GM21529 (cell line): ENCODE results near the gene TMIE.

Experiments
- ATAC-seq: cut with Tn5 transposase; IDR thresholded peaks from one replicate; pipeline ENCODE4 v1.9.1; 2021; ENCODE audit not compliant: unreplicated experiment

The TMIE gene

GRCh38 chr3:46668591-46668990 lies 32.6 kb upstream of the TMIE start:
- ATAC-seq, result no peak

DNA sequence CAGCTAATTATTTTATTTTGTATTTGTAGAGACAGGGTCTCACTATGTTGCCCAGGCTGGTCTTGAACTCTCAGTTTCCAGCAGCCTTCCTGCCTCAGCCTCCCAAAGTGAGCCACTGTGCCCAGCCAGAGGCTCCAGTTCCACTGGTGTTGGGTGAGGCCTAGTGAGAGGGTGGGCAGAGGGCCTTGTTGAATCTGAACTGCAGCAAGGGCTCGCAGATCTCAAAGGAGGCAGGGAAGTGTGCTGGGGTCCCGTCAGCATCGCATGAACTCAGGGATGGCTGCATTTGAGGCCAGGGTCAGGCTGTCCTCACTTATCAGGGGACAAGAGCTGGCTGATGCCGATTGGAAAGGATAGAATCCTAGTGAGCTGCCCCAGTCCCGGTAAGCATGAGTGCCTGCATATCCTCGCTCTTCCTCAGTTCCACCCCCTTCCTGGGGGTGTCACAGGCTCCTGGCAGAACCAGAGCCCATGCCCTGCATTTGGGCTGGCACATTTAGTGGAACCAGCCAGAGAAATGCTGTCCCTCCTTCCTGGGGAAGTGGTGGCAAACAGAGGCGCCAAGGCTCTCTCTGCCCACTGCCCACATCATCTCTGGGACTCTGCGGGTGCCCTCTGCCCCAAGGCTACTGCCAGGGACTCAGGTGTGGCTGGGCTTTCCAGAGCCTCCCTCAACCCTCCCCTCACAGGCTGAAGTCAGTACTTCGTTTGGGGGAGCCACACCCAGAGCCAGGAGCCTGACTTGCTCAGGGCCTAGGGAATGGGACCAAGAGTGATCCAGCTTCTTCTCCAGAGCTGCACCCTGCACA lies 31.8 kb upstream of the TMIE start:
- ATAC-seq, result no peak

GRCh38 chr3:46670000-46670890 lies 30.9 kb upstream of the TMIE start:
- no peak for ATAC-seq

- no peak for ATAC-seq
Measured at GRCh38 chr3:46670891-46671427, 30.2 kb upstream of the TMIE start.

DNA sequence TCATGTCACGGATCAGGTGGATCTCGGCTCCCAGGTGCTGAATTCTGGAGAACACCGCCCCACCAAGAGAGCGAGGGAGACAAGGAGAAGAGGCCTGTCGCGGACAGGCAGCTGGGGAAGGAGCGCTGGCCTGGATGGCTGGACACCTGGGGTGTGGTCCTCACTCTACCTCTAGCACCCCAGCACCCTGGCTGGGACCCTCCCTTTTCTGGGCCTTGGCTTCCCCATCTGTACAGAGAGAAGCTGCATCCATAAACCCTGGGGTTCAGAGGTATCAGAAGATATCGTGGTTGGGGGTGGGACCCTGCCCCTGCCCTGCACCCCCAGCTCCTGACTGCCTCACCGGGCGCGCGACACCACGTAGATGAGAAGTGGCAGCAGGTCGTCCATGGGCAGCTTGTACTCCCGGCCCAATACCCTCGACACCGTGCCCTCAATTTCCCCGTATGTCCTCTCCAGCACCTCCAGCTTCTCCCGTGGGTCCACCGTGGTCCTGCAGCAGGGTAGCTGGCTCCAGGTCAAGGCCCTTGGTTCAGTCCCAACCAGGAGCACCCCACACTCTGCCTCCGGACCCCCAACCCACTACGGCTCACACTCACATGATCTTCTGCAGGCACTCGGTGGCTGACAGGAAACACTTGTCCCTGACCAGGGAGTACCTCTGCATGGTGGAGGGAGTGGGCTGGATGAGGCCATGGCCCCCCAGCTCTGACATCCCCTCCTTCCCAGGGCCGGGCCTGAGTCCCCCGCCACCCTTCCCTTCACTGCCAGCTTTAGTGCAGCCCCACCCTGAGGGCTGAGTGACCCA lies 29.4 kb upstream of the TMIE start:
- no peak for ATAC-seq

GRCh38 chr3:46672349-46672695 lies 28.9 kb upstream of the TMIE start:
- no peak for ATAC-seq

DNA sequence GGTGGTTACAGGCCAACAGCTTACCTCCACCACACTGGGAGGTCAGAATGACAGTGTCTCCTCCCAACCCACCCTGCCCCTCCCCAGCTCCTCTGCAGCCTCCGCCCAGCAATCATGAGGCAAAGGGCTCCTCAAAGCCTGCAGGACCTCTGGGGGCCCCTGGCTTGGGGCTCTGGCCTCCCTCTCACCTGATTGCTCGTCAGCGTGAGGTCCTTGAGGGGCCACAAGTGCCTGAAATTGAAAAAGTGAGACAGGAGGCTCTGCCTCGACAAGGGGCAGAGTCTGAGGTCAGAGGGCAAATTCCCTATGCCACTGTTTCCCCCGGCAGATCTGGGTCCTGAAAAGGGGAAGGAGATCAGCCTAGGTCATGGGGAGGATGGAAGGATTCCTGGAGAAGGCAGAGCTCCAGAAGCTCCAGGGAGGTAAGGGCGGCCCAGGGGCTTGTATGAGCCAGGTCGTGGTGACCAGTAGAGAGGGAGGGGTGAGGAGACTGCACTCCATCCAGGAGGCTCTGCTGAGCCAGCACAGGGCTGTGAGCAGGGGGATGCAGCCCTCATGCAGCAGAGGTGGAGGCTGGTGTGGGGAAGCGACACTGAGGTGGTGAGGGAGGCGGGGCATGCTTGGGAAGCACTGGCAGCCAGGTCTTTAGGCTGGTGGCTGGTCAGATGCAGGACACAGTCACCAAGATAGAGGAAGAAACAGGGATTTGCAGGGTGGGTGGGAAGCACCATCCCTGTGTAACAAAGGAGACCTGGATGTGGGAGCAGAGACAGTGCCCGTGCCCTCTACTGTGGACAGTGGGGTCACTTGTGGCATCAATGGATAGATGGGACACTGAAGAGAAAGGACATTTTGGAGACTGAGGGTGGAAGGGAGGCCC lies 27.8 kb upstream of the TMIE start:
- ATAC-seq, result no peak

DNA sequence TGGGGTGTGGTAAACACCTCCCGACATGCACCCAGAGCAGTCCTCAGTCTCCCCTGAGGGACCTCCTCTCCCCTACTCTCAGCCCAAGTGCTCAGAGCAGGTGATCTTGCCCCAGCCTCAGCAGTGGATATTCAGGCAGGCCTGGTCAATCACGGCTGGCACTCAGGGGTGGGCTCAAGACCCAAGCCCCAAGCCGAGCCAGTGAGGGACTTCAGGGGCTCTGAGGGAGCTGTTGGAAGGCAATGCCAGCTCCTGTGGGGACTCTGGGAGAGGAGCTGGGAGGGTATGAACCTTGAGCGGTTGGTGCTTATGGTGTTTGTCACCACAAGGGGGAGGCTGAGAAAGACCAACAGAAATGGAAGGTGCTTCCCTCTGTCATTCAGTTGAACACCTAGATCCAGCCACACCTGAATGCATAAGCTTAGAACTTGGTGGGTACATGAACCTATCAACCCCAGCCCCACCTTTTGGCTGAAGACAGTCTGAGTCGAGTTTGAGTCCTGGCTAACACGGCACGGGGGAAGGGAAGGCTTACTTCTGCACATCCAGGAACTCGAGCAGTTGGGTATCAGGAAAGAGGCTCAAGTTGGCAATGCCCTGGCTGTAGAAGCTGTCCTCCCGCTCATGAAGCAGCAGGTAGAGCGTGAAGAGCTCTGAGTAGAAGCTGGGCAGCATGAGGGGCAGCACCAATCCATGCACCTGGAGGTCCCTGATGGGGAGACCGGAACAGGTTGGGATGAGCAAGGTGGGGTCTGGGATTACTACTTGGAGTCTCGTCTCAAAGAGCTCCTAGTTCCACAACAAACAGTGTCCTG lies 27.0 kb upstream of the TMIE start:
- ATAC-seq, result no peak

- no peak for ATAC-seq
Measured at GRCh38 chr3:46675426-46675825, 25.8 kb upstream of the TMIE start.

- no peak for ATAC-seq
Measured at GRCh38 chr3:46675843-46676567, 25.2 kb upstream of the TMIE start.

DNA sequence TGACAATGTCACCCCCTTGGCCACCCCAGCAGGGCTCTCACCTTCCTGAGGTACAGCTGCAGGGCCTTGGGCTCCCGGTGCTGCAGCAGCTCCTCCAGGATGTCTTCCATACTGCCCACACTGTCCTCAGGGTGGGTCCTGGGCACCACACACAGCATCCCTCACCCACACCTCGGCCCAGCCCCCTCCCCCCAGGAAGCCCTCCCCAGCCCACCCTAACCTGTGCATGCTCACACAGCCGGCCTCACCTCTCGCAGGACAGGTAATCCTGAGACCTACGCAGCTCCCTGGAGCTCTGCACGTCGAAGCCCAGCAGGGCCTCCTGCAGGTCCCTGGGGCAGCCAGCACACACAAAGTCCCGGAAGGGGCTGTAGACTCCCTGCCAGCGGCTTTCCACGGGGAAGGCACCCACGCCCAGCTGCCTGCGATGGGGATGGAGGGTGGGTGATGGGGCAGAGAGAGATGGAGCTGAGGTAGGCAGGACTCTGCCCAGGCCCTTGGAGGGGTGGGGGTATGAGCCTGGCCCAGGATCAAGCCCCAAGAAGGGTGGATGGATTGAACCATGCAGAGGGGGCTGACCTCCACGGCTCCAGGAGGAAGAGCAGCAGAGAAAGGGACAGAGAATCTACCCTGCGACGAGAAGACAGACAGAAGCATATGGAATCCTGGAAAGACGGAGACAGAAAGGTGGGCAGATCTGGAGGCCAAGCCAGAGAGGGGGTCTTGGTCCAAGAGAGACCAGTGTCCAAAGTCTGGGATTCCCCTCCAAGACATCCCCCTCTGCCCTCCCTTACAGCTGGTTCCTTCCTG lies 24.4 kb upstream of the TMIE start:
- no peak for ATAC-seq

DNA sequence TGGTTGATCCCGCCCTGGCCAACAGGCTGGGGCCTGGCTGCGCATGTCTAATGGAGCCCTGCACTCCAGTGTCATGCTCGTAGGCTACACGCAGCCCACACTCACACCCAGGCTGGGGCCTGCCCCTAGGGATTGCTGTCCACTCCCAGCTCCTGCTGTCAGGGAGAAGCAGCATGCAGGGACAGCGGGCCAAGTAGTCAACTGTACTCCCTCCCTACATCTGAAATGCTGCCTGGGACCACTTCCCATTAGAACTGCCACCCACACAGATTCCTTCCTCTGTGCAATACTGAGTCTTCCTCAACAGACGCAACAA lies 23.8 kb upstream of the TMIE start:
- ATAC-seq, result no peak

- no peak for ATAC-seq
Measured at GRCh38 chr3:46678280-46678679, 22.9 kb upstream of the TMIE start.

GRCh38 chr3:46679681-46680080 lies 21.5 kb upstream of the TMIE start:
- no peak for ATAC-seq

GRCh38 chr3:46680298-46680826 lies 20.8 kb upstream of the TMIE start:
- ATAC-seq, result no peak

DNA sequence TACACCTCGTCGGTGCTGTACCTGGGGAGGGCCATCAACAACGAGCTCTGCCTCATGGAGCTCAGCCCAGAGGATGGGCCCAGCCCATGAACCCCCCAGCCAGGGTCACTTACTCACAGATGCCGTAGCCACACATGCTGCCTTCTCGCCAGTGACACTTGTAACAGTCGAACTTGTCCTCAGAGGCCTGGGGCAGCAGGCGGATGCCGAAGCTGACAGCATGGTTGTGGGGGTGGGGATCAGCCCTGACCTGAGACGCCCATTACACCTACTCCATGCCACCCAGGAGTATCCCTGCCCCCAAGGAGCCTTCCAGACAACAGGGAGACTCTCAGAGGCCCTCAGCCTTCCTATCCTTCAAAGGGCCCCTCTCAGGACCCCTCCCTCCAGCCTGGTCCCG lies 19.8 kb upstream of the TMIE start:
- no peak for ATAC-seq

GRCh38 chr3:46681856-46682540 lies 19.2 kb upstream of the TMIE start:
- no peak for ATAC-seq
